HepG2 (cell line): ENCODE measurements around the gene CLEC16A. TPM values are rescaled to one million over a fixed set of nuclear protein-coding genes. Genes with fewer than 3 reads are reported as not detected.
"Not testable (repeated sequence)": the region's sequence is repeated elsewhere in the genome, so short reads cannot be mapped to it uniquely, and the experiment has no call there.

ENCODE experiments used
- ATAC-seq: fragments of 200-7000 bp; cut with Tn5 transposase; 3 replicates; pipeline ENCODE4 v1.9.1; 2020; ENCODE audit warnings: mild to moderate bottlenecking, moderate library complexity
- BruUV-seq: library from RNA; stranded (reverse); fragments of 400-500 nt; replicated peaks from 2 replicates; lab custom pipeline; 2021; lab: Mats Ljungman, UMichigan
- CTCF ChIA-PET: fragments of 300-600 bp; formaldehyde crosslinking; extraction: SDS; loops from one replicate; lab custom pipeline; 2021; ENCODE audit warnings: low total read pairs, inconsistent platforms, low intra/inter-chr PET ratio; lab: Yijun Ruan, JAX
- POLR2A ChIA-PET: fragments of 350-600 bp; sonication (Branson Sonifier 250); formaldehyde crosslinking; loops from one replicate; lab custom pipeline; 2020; ENCODE audit warnings: antibody characterized with exemption, inconsistent platforms; lab: Yijun Ruan, JAX
- DNase-seq: peaks from one replicate; pipeline ENCODE4 v3.0.0-alpha.2; 2015; ENCODE audit warnings: low spot score
- FAIRE-seq: peaks from 3 replicates; lab custom pipeline; 2011; peaks lifted over from hg19 to GRCh38; lab: Jason Lieb, UNC
- H2AFZ ChIP-seq: one replicate; pipeline ENCODE4 v1.6.1; 2011; ENCODE audit warnings: low read length, inconsistent platforms
- H3K27ac ChIP-seq: fragments of 300-600 bp; 3 replicates; pipeline ENCODE4 v1.8.0; 2011; ENCODE audit warnings: mixed run types, mild to moderate bottlenecking, mixed read lengths, low read length, inconsistent platforms; ENCODE audit not compliant: insufficient read depth; ENCODE audit errors: extremely low read length
- H3K27me3 ChIP-seq, 2 experiments: fragments of 200-600 bp in 1 of 2; 2 replicates in 1 of 2; 3 replicates in 1 of 2; pipeline versions ENCODE4 v1.6.0 to v1.8.0; 2011; ENCODE audit warnings: low read length in 2 of 2, mild to moderate bottlenecking in 2 of 2, moderate library complexity in 2 of 2, inconsistent platforms in 1 of 2; ENCODE audit not compliant: insufficient read depth in 2 of 2, control insufficient read depth in 1 of 2
- H3K36me3 ChIP-seq, 2 experiments: fragments of 200-600 bp in 1 of 2; replicated peaks in 1 of 2; 2 replicates in 1 of 2; 3 replicates in 1 of 2; pipeline versions ENCODE4 v1.5.1 to v1.8.0; 2011; ENCODE audit warnings: low read length in 2 of 2, inconsistent platforms in 1 of 2; ENCODE audit not compliant: insufficient read depth in 2 of 2, control insufficient read depth in 1 of 2
- H3K4me1 ChIP-seq: 2 replicates; pipeline ENCODE4 v1.5.1; 2012; ENCODE audit warnings: low read length, inconsistent platforms; ENCODE audit not compliant: insufficient read depth
- H3K4me2 ChIP-seq: 2 replicates; pipeline ENCODE4 v1.6.0; 2011; ENCODE audit warnings: low read depth, low read length, inconsistent platforms
- H3K4me3 ChIP-seq, 3 experiments: fragments of 200-600 bp in 1 of 3; sonication (generic), shearing (Covaris generic) in 1 of 3; replicated peaks in 1 of 3; 2 replicates each; pipeline ENCODE4 v1.5.1; 2011 to 2016; ENCODE audit warnings: low read length in 3 of 3, inconsistent platforms in 2 of 3, low read depth in 2 of 3, mild to moderate bottlenecking in 2 of 3, control low read depth in 1 of 3, mixed read lengths in 1 of 3; ENCODE audit not compliant: insufficient read depth in 1 of 3
- H3K79me2 ChIP-seq: one replicate; pipeline ENCODE4 v1.6.1; 2011; ENCODE audit warnings: low read length, inconsistent platforms; ENCODE audit not compliant: insufficient read depth
- H3K9ac ChIP-seq: 2 replicates; pipeline ENCODE4 v1.6.0; 2011; ENCODE audit warnings: mild to moderate bottlenecking, low read depth, low read length, inconsistent platforms; ENCODE audit not compliant: insufficient read depth
- H3K9me3 ChIP-seq: 2 replicates; pipeline ENCODE4 v1.5.1; 2012; ENCODE audit warnings: mild to moderate bottlenecking, low read length
- H4K20me1 ChIP-seq: 2 replicates; pipeline ENCODE4 v1.6.0; 2011; ENCODE audit warnings: inconsistent platforms, mild to moderate bottlenecking, low read length, moderate library complexity; ENCODE audit not compliant: insufficient read depth
- ZNF121 ChIP-seq: sonication (generic); formaldehyde crosslinking; IDR thresholded peaks from 2 replicates; pipeline ENCODE4 v1.5.0; 2020; ENCODE audit warnings: mild to moderate bottlenecking, missing genetic modification reagents
- WGBS: methylation state at CpG from one replicate; pipeline ENCODE4 v1.1.6; 2017; ENCODE audit warnings: low lambda C conversion rate; 5-methylcytosine and 5-hydroxymethylcytosine counted together
- in situ Hi-C: cut with HindIII; loops from 2 replicates; pipeline ENCODE4 v1.10.0; 2017; ENCODE audit warnings: low pct_unique_long_range_greater_than_20kb; ENCODE audit not compliant: extremely low pct_ligation_motif_present
- intact Hi-C: fragments of 100-400 bp; cut with micrococcal nuclease; formaldehyde crosslinking; loops from one replicate; pipeline ENCODE4 v1.10.0; 2022; ENCODE audit not compliant: unreplicated experiment
- polyA plus RNA-seq, 8 experiments: library from polyadenylated mRNA; depleted of rRNA in 3 of 8; stranded (reverse) in 7 of 8; unstranded in 1 of 8; fragments of >200 nt; fragmentation: Illumina TruSeq in 4 of 8; extraction: Trizol in 4 of 8; gene quantifications; 2 replicates each; pipeline versions ENCODE4 v1.2.1 to v1.2.3, GENCODE V29; 2011 to 2016; ENCODE audit warnings: low read depth in 4 of 8, missing spikeins in 1 of 8, mixed read lengths in 1 of 8; ENCODE audit not compliant: insufficient read depth in 1 of 8
- total RNA-seq, 5 experiments: library from RNA; depleted of rRNA; stranded (reverse); fragments of >200 nt; fragmentation: Illumina TruSeq; extraction: Trizol; gene quantifications; 2 replicates each; pipeline ENCODE4 v1.2.3, GENCODE V29; 2016; ENCODE audit warnings: low read depth in 1 of 5
- TF ChIP-seq, protein P1 (sequence below): sonication (generic); formaldehyde crosslinking; IDR thresholded peaks from 2 replicates; pipeline ENCODE4 v1.4.0; 2020; ENCODE audit warnings: mild to moderate bottlenecking, low read depth, missing genetic modification reagents
- TF ChIP-seq, protein P2 (sequence below): sonication (generic); formaldehyde crosslinking; IDR thresholded peaks from 2 replicates; pipeline ENCODE4 v1.4.0; 2020; ENCODE audit warnings: missing genetic modification reagents

The CLEC16A gene
- total and polyA plus RNA-seq, 2 of the 13 experiments (the other 11 are each of a cell fraction or from before 2014, with no cell fraction given): 8.5 to 10.3 TPM

GRCh38 chr16:10925285-10925684 is 19.1 kb upstream of the CLEC16A start:
- DNase-seq, ATAC-seq, H3K4me2 ChIP-seq, H4K20me1 ChIP-seq, BruUV-seq, intact Hi-C loops, FAIRE-seq, H3K27ac ChIP-seq, H3K4me3 ChIP-seq, H3K9me3 ChIP-seq, in situ Hi-C loops, H2AFZ ChIP-seq, CTCF ChIA-PET, H3K79me2 ChIP-seq, H3K27me3 ChIP-seq: not testable (repeated sequence)
- 97% methylated on average over 3 of the region's 3 CpGs for WGBS
- POLR2A ChIA-PET: interaction anchor here (1.4 kb wide), 1 partner anchor 16 kb away, joined by 3 read pairs; no protein-coding TSS in a partner anchor
- peak; percentile 83 for TF ChIP-seq ZNF121 (CRISPR knock-in tag)
- TF ChIP-seq, all 625 proteins: peak for 1; not testable (repeated sequence) for 624
- Histone ChIP-seq H3K36me3 (peaks cover 18 to 36% of the 10 kb centered on the region in 2 experiments), H3K4me1 (peaks cover 33% of the 10 kb centered on the region)
- H3K9ac ChIP-seq: not testable (repeated sequence)

- Histone ChIP-seq H3K9ac (no peak overlapping the region), H3K36me3 (peaks cover 18 to 43% of the 10 kb centered on the region in 2 experiments), H3K4me2 (no peak overlapping the region), H3K27me3 (no peaks in the 10 kb centered on the region), H2AFZ (no peak overlapping the region), H3K79me2 (no peaks in the 10 kb centered on the region), H4K20me1 (no peaks in the 10 kb centered on the region), H3K27ac (no peak overlapping the region), H3K9me3 (no peaks in the 10 kb centered on the region), H3K4me1 (peaks cover 33% of the 10 kb centered on the region), H3K4me3 (no peak overlapping the region)
- no peak for DNase-seq
- no peak for ATAC-seq
- ChIA-PET POLR2A (interaction anchor here (1.2 to 1.5 kb wide), 3 partner anchors 15 to 19 kb away, joined by 3 to 6 read pairs (median 4); partner anchors contain the start of gene DEXI), CTCF (no interaction called here)
- in situ Hi-C loops: no loop called here
- intact Hi-C loops: no loop called here
- WGBS: 97% methylated on average over 4 of the region's 4 CpGs
- TF ChIP-seq, protein P1, sequence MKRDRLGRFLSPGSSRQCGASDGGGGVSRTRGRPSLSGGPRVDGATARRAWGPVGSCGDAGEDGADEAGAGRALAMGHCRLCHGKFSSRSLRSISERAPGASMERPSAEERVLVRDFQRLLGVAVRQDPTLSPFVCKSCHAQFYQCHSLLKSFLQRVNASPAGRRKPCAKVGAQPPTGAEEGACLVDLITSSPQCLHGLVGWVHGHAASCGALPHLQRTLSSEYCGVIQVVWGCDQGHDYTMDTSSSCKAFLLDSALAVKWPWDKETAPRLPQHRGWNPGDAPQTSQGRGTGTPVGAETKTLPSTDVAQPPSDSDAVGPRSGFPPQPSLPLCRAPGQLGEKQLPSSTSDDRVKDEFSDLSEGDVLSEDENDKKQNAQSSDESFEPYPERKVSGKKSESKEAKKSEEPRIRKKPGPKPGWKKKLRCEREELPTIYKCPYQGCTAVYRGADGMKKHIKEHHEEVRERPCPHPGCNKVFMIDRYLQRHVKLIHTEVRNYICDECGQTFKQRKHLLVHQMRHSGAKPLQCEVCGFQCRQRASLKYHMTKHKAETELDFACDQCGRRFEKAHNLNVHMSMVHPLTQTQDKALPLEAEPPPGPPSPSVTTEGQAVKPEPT: no peak
- TF ChIP-seq, protein P2, sequence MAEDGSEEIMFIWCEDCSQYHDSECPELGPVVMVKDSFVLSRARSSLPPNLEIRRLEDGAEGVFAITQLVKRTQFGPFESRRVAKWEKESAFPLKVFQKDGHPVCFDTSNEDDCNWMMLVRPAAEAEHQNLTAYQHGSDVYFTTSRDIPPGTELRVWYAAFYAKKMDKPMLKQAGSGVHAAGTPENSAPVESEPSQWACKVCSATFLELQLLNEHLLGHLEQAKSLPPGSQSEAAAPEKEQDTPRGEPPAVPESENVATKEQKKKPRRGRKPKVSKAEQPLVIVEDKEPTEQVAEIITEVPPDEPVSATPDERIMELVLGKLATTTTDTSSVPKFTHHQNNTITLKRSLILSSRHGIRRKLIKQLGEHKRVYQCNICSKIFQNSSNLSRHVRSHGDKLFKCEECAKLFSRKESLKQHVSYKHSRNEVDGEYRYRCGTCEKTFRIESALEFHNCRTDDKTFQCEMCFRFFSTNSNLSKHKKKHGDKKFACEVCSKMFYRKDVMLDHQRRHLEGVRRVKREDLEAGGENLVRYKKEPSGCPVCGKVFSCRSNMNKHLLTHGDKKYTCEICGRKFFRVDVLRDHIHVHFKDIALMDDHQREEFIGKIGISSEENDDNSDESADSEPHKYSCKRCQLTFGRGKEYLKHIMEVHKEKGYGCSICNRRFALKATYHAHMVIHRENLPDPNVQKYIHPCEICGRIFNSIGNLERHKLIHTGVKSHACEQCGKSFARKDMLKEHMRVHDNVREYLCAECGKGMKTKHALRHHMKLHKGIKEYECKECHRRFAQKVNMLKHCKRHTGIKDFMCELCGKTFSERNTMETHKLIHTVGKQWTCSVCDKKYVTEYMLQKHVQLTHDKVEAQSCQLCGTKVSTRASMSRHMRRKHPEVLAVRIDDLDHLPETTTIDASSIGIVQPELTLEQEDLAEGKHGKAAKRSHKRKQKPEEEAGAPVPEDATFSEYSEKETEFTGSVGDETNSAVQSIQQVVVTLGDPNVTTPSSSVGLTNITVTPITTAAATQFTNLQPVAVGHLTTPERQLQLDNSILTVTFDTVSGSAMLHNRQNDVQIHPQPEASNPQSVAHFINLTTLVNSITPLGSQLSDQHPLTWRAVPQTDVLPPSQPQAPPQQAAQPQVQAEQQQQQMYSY: 0 out of 2 replicates have a peak, but pooled peaks have one; percentile 43
- no peak for FAIRE-seq
- BruUV-seq: no TSS peak
Observed at GRCh38 chr16:10926094-10926493, 18.3 kb upstream of the CLEC16A start.
